GM12801 (cell line): ENCODE results near the gene PEX11B.

ENCODE experiments used
- CTCF ChIP-seq: IDR thresholded peaks from one replicate; pipeline ENCODE4 v1.5.1; 2011; ENCODE audit warnings: control low read depth; ENCODE audit not compliant: insufficient read length; ENCODE audit errors: extremely low read depth

Gene PEX11B

GRCh38 chr1:145918144-145918991 is at the start of gene PEX11B:
PEX11B (minus strand) TSS chr1:145918717; CDS start chr1:145918688, 29 bp downstream.
- TF ChIP-seq CTCF: no peak

GRCh38 chr1:145967288-145967687 is 48.8 kb upstream of the PEX11B start:
- TF ChIP-seq CTCF: no peak

- TF ChIP-seq CTCF: no peak
Measured at GRCh38 chr1:145965119-145965744, 46.7 kb upstream of the PEX11B start.

GRCh38 chr1:145964328-145965118 is 46.0 kb upstream of the PEX11B start, which contains the start of the genes ANKRD34A and POLR3GL:
ANKRD34A (minus strand) TSS chr1:145964575; CDS start chr1:145961759, 2,816 bp downstream.
POLR3GL (plus strand) TSS chr1:145964690; CDS start chr1:145974866, 10,176 bp downstream.
- TF ChIP-seq CTCF: no peak

GRCh38 chr1:145963265-145964019 is 44.9 kb upstream of the PEX11B start:
- TF ChIP-seq CTCF: no peak

- no peak for TF ChIP-seq CTCF
Measured at GRCh38 chr1:145962157-145963102, 43.9 kb upstream of the PEX11B start.
